CD4-positive, alpha-beta T cell treated with Interleukin-21 for 1 hour (primary cell): Measurements from ENCODE around the gene ADAM19.
A peak's percentile ranks its signal among the peaks of the same experiment; 100 is the strongest.

Source experiments
- DNase-seq: peaks from one replicate; pipeline ENCODE4 v3.0.0-alpha.2; 2020

The ADAM19 gene

DNA sequence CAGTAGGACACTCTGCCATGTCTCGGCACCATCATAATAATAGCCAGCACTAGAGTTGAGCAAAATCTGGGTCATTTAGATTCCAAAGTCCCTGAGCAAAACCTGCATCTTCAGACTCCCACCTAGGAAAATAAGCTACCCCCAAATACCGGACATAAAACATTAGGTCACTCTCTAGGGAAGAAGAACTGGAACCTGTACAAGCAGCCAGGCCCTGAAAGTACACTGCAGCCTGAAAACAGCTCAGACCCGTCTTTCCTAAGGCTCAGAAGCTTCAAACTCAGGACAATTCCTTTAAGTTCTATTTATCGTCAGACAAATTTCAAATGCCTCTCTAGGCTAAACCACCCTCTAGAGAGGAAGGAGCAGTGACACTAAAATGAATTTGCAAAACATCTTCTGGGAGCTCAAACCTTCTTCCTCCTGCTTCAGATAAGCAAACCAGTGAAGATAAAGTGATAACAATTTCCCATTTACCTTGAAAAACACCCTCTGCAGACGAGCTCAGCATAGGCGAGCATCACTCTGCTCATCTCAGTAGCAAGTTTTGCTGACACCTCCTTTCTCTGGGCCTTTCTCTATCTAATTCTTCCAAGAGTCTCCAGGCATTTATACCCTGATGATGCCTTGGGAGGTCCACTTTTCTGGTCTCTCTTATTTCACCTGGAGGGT, 34.0 kb downstream of the ADAM19 start:
- peak; percentile 57 for DNase-seq

DNA sequence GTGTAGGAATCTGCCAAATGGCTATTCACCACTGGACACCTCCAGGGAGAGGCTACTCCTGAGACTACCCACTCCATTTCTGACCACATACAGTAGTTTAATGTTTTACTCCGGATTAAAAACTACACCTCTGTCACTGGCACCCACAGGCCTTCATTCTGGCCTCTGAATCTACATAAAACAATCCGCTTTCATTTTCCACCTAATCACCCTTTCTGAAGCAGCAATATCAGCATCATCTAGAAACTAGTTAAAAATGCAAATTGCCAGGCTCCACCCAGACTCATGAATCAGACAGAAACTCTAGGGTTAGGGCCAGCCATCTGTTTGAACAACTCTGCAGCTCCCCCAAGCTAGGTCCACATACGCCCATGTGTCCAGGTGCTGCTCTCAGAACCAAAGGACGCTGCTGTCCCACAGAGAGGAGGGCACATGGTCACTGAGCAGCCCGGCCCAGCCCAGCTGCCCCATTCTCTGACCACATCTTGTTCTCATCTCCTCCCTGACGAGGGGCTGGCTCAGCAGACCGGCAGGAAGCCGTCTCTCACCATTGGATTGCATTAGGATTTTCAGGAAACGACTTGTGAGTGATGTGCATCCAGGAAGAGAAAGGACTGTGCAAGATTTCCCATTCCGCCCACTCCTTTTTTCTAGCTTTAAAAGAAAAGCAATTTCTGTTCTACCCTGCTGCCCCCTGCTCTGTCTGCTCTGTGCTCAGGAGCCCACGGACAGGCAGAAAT, 34.7 kb downstream of the ADAM19 start:
- DNase-seq: peak; percentile 64

DNA sequence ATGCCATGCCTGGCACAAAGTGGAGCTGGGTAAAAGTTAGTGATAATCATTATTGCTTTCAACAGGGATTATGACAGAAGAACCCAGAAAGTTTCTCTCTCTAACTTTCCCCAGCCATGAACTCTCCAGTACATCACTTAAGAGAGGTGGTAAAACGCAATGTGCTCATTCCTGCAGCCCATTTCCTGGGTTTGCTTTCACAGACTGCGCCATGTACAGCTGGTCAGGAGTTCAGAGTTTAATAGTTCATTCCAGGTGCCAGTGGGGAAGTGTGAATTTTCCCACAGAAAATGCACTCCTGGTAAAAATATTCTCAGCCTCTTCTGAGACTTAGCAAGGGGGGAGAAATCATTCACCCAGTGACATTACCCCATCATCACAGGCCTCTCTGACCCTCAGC, 35.5 kb downstream of the ADAM19 start:
- DNase-seq: peak; percentile 30

DNA sequence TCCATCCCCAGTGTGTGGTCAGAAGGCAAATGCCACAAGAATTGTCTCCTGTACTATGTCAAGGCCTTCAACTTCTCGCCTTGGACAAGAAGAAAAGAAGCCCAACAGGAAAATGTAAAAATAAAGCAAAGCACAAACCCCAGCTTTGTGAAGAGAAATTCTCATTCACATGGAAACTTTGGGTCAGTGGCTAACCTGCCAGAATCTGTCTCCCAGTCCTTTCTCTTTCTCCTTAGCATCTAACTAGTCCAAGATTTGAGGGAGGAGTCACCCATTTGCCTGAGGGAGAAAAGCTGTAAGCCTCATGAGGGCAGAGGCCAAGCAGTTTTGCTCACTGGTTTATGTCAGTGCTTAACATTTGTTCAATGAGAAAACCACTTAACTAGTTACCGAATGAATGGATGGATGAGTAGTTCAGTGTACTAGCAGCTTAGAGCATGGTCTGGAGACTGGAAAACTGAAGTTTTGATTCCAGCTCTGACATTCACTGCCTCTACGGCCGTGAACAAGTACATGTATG, 36.0 kb downstream of the ADAM19 start:
- no peak for DNase-seq

DNA sequence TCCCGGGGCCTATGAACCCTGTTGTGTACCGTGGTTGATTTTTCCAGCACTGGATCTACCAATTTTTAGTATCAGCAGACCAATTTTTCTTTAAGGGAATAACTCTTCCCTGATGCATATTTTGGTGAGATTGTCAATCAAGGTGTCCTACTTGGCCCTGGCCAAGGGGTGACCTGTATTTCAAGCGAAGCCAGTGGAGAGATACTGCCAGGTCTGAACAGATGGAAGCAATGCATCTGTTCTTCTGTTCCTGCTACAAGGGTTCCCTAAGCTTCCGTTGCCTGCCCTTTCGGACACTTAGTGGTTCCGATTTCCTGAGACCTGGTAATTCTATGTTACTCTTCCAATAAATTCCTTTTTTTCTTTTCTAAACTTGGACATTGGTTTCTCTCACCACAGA, 37.3 kb downstream of the ADAM19 start:
- DNase-seq: no peak

DNA sequence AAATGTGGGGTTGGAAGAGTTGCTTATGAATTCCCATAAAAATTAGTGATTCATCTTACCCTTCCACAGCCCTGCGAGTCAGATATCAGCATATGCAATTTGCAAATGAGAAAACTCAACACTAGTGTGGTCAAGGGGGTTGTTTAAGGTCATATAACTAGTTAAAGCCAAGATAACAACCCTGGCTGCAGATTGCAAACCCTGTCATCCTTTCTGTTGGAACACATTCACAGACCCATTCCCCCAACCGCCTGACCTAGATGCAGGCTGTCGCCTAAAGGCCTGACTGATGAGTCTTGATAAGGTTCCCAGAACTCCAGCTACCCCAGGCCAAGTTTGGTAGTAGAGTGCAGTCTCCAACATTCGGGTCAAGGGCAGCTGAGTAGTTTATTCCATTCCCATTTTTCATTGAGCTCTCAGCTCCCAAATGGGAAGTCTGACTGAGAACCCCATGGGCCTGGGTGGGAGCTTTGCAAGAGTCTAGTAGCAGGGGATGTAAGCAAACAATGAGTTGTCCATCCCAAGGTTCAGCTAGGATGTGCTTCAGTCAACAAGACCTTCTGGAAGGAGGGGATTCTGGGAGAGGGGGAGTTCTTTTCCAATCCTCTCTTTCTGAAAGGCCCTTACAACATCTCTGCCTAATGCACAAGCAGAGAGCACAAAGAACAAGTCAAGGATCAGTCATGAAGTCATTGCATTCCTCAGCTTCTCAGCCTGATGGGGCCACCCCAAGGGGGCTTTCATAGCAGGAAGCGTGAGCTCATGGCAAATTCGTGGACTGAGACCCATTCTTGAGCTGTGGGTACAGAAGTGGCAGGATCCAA, 40.3 kb downstream of the ADAM19 start:
- DNase-seq: no peak

DNA sequence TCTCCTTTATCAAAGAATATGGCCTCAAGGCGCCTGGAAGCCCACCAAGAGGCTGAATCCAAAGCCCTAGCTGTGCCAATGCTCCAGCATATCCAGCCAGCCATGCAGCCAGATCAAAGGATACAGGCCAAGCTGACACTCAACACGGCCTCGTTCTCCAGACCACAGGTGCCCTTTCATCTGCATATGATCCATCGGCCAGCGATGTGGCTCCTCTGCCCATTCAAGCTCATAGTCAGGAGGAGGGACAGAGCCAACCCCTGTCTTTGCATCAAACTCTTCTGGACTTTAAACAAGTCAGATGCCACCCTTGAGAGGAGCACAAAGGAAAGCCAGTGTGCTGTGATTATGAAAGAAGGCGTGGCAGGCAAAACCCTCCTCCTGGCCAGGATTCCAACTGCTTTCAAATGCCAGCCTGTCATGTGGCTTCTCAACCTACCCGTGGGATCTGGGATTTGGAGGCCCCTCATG, 42.5 kb downstream of the ADAM19 start:
- DNase-seq: no peak

DNA sequence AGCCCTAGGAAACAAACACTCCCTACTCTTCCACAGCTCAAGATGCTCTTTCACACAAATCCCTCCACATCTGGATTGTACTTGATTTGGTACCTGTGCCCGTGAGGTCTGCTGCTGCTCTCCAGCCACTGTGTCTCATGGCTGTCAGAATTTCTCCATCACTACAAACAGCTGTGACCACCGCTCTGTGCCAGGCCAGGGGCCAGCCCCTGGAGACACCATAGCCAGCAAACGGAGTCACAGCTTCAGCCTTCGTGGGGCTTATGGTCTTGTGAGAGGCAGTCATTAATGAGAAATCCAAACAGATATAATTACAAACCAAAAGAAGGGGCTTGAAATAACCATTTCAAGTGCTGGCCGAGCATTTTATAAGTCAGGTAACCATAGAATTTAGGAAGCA, 43.6 kb downstream of the ADAM19 start:
- DNase-seq: no peak

DNA sequence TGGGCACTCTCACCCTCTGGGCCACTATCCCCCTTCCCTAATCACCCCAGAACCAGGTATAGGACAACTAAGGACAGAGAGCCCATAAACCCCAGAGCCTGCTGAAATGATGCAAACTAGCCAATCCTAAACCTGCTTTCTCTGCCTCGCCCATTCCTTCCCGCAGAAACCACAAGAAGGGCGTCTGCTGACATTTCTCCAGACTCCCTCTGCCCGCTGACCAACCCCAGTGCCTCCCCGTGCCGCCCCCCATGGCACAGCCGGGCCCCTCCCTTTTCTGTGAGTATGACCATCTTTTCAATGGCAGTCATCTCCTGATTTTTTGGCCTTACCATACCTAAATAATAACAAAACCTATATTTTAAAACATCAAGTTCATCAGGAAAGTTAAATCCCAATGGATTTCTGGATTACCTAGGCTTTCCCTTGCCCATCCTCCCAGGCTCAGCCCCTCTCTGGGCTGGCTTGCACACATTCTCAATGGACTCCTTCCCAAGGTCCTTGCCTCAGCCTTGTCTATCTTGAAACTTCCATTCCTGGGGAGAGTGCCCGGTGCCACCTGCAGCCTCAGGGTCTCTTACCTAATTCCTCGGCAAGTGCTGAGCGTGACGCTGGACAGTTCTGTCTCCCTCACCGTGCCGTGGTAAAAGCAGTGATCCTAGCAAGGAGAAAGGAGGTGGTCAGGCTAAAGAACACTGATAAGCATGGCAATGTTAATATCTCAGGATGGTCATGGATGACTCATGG, 45.2 kb downstream of the ADAM19 start:
- DNase-seq: no peak

DNA sequence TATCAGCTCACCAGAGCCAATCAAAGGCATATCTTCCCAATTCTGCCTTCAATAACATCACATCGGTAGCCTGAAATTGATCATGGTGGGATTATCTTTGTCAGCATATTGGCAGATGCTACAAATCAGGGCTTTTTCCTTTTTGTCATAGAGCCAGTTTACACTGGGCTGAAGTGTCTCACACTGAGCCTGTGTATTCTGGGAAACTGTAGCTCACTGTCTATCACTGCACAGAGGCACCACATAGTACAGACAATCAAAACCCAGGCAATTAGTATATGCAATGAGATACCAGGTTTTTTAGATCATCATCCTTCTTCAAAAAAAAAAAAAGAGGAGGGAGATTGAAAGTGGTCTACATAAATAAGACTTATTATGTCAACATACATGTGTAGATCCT, 46.6 kb downstream of the ADAM19 start:
- DNase-seq: no peak

DNA sequence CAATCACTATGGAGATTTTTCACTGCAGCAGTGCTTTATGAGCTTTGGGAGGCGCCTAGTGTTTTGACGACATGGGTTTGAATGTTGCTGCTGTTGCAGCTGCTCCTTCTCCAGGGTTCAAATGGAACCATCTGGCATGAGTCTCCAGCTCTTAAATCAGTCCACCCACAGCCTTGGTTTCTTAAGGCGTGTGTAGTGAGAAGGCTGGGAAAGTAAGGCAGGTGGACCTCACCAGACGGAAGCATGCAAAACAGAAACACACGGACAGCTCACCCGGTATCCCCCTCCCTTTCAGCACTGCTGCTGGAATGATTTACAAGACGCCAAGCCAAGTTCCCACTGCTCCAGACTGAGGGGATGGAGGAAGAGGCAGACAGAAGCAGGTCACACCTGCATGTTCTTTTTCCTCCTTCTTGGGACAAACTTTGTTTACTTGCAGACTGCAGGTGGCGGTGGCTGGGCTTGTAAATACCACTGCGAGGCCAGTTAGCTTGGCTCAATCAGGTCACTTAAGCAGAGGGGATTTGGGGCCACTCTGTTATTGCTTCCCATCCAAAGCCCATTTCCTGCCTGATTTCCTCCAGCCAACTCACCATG, 47.4 kb downstream of the ADAM19 start:
- DNase-seq: no peak

DNA sequence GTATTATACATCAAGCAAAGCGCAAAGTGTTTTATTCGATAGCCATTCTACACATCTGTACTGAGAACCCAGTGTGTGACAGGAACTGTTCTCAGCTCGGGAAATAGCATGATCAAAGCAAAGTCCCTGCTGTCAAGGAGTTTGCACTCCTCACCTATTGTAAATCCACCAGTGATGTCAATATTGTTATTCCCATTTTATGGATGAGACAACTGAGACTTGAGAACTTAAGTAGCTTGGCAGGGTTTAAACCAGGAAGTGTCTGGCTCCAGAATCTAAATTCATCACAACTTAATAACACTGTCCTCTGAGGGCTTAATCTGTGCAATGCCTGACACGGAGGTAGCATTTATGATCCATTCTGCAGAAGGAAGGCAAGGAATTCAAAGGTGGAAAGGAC, 50.7 kb downstream of the ADAM19 start:
- no peak for DNase-seq

DNA sequence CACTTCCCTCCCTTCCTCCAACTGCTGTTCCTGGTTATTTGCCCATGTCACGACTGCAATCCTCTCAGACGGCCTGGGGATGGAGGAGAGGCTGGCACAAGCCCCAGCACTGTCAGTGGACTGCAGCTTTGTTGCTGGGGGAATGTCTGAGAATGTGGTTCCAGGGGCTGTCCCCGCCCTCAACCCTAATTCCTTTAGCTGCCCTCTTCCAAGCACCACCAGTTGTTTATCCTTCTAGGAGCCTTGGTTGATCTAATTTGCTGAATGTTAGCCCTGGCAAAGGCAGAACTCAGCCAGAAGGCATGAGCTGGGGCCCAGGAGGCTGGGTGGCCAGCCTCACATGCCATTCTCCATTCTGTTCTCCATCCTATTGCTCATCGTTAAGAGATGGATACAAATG, 51.6 kb downstream of the ADAM19 start:
- DNase-seq: no peak

DNA sequence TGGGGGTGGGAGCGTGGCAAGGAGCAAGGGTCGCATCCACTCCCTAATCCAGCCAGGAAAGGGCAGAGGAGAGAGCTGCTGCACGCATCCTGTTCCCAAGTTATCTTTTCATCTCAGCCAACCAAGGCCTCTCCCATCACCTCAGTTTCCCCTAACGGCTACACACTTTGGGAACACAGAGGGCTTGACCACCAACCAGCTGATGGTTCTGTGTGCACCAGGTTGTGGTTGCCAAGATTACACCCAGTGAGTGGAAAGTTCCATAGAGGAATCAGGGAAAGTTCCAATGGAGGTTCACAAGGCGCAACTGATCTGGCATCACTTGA, 53.9 kb downstream of the ADAM19 start:
- no peak for DNase-seq

DNA sequence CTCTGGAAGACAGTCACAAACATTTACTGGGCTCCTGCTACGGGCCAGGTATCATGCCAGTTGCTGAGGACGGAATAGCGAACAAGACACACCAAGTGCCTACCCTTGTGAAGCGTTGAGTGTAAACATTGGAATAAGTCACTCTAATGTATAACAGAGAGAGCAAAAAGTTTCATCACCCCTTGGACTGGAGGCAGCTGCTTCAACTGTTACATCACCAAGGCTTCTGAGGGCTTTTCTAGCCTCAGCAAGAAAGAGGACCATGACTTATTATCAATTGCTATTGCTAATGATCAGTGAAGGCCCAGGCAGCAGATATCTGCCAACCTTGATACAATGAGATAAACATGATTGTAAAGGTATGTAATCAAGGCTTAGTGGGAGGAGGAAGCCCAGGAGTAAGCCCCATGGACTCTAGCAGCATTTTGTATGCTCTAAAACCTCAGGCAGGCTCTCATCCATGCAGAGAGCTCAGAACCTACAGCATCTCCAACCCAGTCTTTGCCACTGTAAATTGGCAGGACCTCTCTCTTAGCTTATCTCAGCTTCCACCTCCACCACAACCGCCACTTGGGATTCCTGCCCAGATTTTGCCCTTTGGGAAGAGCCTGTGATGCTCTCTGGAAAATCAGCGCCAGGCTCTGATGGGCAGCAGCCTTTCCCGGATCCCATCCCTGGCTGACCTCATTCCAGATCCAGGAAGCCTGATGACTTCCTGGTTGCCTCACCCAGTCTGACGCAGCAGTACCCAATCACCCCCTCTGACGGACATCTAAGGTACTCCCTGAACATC, 54.5 kb downstream of the ADAM19 start:
- no peak for DNase-seq

DNA sequence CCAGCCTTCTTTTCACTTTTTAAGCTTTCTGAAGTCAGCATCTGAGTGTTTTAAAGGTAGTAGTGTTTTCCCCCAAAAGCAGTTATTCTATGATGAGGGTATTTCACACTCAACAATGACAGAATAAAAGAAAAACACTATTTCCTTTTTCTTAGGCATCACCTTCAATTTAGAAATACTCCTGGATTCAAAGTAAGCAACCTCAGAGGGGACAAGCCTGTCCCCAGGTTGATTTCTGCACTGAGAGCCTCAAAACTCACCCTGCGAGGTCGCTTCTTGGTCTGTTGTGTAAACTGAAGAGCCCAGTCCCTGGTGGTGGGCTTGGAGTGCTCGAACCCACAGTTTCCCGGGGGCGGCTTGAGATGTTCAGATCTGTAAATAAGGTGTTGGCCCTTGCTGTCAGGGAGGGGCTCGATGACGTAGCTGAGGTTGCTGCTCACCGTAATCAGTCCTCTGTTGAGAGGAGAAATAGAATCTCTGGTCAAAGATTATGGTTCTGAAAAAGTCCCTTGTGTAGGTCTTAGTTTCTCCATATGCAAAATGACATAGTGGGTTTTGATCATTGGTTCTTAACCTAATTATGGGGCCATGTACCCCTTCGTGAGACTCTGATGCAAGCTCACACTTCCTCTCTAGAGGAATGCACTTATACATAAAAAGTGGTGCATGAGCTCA, 55.9 kb downstream of the ADAM19 start:
- DNase-seq: peak; percentile 27

DNA sequence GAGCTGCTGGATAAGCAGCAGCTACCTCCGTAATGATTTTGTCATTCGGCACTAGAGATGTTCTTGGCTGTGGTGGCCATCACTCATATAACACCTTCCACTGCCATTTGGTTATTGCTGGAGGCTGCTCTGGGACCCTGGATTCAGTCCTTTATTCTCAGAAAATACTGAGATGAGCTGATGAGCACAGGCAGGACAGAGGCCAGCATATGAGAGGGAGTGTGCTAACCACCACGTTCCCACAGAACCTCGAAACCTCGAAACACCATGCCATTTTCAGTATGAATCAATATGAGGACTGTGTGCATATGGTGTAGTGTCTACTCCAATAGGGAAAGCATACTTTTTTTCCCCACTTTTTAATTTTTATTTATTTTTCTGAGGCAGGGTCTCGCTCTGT, 56.6 kb downstream of the ADAM19 start:
- DNase-seq: no peak

DNA sequence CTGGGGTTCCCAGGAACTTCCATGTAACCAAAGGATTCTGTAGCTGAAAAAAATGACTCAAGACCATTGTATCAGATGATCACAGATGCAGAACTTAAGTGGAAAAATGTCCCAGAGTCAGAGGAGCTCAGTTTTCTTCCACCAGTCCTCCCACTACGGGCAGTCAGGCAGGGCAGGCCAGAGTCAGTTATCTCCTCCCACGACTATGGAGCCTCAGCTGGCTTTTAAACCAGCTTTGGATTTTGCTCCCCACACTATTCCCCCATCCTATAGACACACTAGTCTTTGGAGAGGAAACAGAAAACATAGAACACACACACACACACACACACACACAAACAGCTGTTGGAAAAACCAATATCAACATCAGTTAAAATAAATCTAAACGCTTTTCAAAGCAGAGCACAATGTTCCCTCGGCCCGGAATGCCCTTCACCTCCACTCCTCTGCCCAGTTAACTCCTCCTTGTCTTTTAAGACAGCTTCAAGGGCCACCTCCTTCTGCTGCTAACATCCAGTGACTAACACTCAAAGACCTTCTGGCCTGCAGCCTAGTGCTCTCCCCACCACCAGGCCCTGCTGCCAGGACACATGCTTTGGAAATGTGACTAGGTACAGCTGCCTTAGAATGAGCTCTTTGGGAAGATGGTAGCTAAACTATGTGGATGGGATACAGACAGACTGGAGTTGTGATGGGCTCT, 58.8 kb downstream of the ADAM19 start:
- no peak for DNase-seq

DNA sequence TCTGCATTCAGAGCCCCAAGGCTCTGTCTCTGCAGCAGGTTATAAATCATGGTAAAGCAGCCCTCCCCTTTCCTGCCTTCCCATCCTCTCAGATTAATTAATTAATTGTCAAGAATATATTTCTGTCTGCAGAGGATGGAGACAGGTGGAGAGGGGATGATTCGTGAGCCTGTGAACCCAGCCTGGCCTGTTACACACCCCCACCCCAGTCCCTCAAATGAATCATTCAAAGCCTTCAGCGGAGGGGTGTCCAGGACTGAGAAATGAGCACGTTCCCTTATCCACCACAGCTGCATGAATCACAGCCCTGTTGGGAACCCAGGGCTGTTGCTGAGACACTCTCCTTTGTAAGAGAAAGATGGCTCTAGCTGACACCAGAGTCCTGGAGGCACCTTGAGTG, 59.6 kb downstream of the ADAM19 start:
- no peak for DNase-seq

DNA sequence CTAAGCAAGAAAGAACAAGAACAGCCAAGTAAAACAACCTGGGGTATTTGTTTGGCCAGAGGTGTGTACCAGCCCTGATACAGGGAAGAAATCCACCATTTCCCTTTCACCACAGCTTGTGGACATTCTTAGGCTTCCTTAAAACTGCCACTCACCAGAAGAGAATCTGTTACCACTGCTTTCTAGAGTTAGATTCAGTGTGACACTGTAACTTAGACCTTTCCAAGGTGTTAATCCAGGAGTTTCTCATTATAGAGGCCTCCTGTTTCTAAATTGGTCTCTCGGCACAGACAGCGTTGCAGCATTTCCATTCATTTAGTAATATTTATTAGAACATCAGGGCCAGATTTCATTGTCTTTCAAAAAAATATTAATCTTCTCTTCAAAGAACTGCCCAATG, 60.6 kb downstream of the ADAM19 start:
- no peak for DNase-seq
